Cerebellar nuclear complex (tissue), 1 donor: ENCODE results near the gene TMED7.

Source experiments
- DNase-seq, 2 experiments: peaks; one replicate each; lab custom pipeline; 2025; lab: John Stamatoyannopoulos, UW

The TMED7 gene

GRCh38 chr5:115627295-115627865 is 1.5 kb upstream of the TMED7 start:
- DNase-seq, result no peak

- DNase-seq, result no peak
These were observed 598 bp upstream of the TMED7 start for GRCh38 chr5:115626445-115626823.

GRCh38 chr5:115624994-115625393 is 842 bp downstream of the TMED7 start:
- no peak for DNase-seq

- DNase-seq, result no peak
These were observed 2.2 kb downstream of the TMED7 start for GRCh38 chr5:115623658-115624057.

- DNase-seq, result no peak
These were observed 4.4 kb downstream of the TMED7 start for GRCh38 chr5:115621365-115621900.

GRCh38 chr5:115616892-115617291 is 8.9 kb downstream of the TMED7 start:
- no peak for DNase-seq

GRCh38 chr5:115616472-115616871 is 9.4 kb downstream of the TMED7 start:
- no peak for DNase-seq

GRCh38 chr5:115611873-115612272 is 14.0 kb downstream of the TMED7 start:
- no peak for DNase-seq

- no peak for DNase-seq
These were observed 17.9 kb downstream of the TMED7 start for GRCh38 chr5:115607935-115608334.

GRCh38 chr5:115605436-115605835 is 20.4 kb downstream of the TMED7 start:
- no peak for DNase-seq

GRCh38 chr5:115602591-115603125 is 23.2 kb downstream of the TMED7 start:
- DNase-seq, result no peak

GRCh38 chr5:115601701-115602590 is 23.9 kb downstream of the TMED7 start, which contains the start of gene TICAM2:
TICAM2 (minus strand) TSS chr5:115602479; CDS start chr5:115581256, 21,223 bp downstream.
- DNase-seq, result no peak

- DNase-seq, result no peak
These were observed 25.1 kb downstream of the TMED7 start for GRCh38 chr5:115600766-115601165.

- no peak for DNase-seq
These were observed 25.9 kb downstream of the TMED7 start for GRCh38 chr5:115599924-115600323.

GRCh38 chr5:115599502-115599901 is 26.3 kb downstream of the TMED7 start:
- DNase-seq, result no peak

GRCh38 chr5:115594128-115595047 is 31.4 kb downstream of the TMED7 start:
- no peak for DNase-seq

- DNase-seq, result no peak
These were observed 36.8 kb downstream of the TMED7 start for GRCh38 chr5:115589043-115589442.

GRCh38 chr5:115588640-115589039 is 37.2 kb downstream of the TMED7 start:
- no peak for DNase-seq

- DNase-seq, result no peak
These were observed 39.2 kb downstream of the TMED7 start for GRCh38 chr5:115586525-115587146.

- DNase-seq, result no peak
These were observed 40.6 kb downstream of the TMED7 start for GRCh38 chr5:115585265-115585664.

- DNase-seq, result no peak
These were observed 41.3 kb downstream of the TMED7 start for GRCh38 chr5:115584501-115584900.
